Tibial artery (tissue), 4 donors: ENCODE data around the gene EHD4.

Experiments
- DNase-seq, 2 donors: peaks; one replicate each; pipeline ENCODE4 v3.0.0-alpha.2; 2019
- H3K27ac ChIP-seq, 2 donors: fragments of 200-600 bp; sonication (generic) in 1 of 2; 1 replicate in 1 of 2; 2 replicates in 1 of 2; pipeline ENCODE4 v1.5.1; 2018 to 2019; ENCODE audit warnings: mild to moderate bottlenecking in 1 of 2
- H3K27me3 ChIP-seq, 2 donors: fragments of 200-600 bp; sonication (generic) in 1 of 2; one replicate each; pipeline versions ENCODE4 v1.5.1 to v1.6.0; 2016 to 2019
- H3K36me3 ChIP-seq, 3 donors: fragments of 200-600 bp; sonication (generic) in 2 of 3; one replicate each; pipeline ENCODE4 v1.5.1; 2016 to 2019; ENCODE audit warnings: mild to moderate bottlenecking in 2 of 3
- H3K4me1 ChIP-seq, 4 donors: fragments of 200-600 bp; sonication (generic) in 2 of 4; 1 replicate in 3 of 4; 2 replicates in 1 of 4; pipeline ENCODE4 v1.5.1; 2016 to 2019
- H3K4me3 ChIP-seq, 2 donors: fragments of 200-600 bp; sonication (generic) in 1 of 2; 1 replicate in 1 of 2; 2 replicates in 1 of 2; pipeline ENCODE4 v1.5.1; 2018 to 2019; ENCODE audit warnings: mild to moderate bottlenecking in 2 of 2
- H3K9me3 ChIP-seq, 3 donors: fragments of 200-600 bp; sonication (generic) in 1 of 3; one replicate each; pipeline ENCODE4 v1.5.1; 2016 to 2019
- CTCF ChIP-seq, 2 experiments: fragments of 200-600 bp in 1 of 2; fragments of 450-650 bp in 1 of 2; IDR thresholded peaks; one replicate each; pipeline ENCODE4 v1.5.1; 2017 to 2019; ENCODE audit warnings: antibody characterized with exemption in 2 of 2, mild to moderate bottlenecking in 1 of 2, moderate library complexity in 1 of 2
- intact Hi-C: fragments of 100-400 bp; cut with DNase I; formaldehyde crosslinking; loops from one replicate; pipeline ENCODE4 v1.15.0; 2023; ENCODE audit warnings: low total_unique reads

EHD4 gene

GRCh38 chr15:41922353-41922752 lies 50.0 kb downstream of the EHD4 start:
- Histone ChIP-seq H3K27ac (no peak overlapping the region), H3K4me3 (no peak overlapping the region), H3K9me3 (no peaks in the 10 kb centered on the region), H3K4me1 (peaks cover 0 to 67% (median 53%) of the 10 kb centered on the region in 4 donors), H3K36me3 (peaks cover 0 to 17% (median 14%) of the 10 kb centered on the region in 3 donors), H3K27me3 (no peaks in the 10 kb centered on the region)
- TF ChIP-seq CTCF (IDR thresholded peaks at IDR 0.05), result no peak
- intact Hi-C loops, result no loop called here
- DNase-seq, result peak in 1 of 2 donors; percentile 31

DNA sequence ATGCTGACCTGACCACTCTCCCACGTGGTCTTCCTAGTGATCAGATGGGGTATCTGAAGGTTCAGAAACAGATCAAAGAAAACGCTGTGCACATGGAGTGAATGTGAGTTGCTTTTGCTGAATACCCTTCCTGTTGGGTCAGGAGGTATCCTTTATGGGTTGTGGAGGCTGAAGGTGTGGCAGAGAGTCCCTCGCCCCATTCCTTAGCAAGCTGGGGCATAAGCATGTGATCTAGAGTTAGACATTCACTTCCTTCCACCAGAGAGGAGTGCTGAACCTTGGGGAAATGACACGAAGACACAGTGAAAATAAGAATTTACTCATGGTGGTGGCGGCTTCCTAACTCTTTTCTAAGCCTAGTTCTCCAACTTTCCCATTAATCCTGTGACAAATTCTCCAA lies 50.7 kb downstream of the EHD4 start:
- intact Hi-C loops, result no loop called here
- Histone ChIP-seq H3K4me1 (peaks cover 0 to 67% (median 54%) of the 10 kb centered on the region in 4 donors), H3K27me3 (no peaks in the 10 kb centered on the region), H3K27ac (peak overlapping the region in 1 of 2 donors; percentile 45), H3K4me3 (no peak overlapping the region), H3K9me3 (no peaks in the 10 kb centered on the region), H3K36me3 (peaks cover 0 to 17% (median 14%) of the 10 kb centered on the region in 3 donors)
- peak in 1 of 2 donors; percentile 21 for DNase-seq
- TF ChIP-seq CTCF (IDR thresholded peaks at IDR 0.05), result no peak

- no peaks in the 10 kb centered on the region for H3K27me3 ChIP-seq
- H3K4me1 ChIP-seq, result peaks cover 0 to 67% (median 50%) of the 10 kb centered on the region in 4 donors
- peak in 1 of 2 donors; percentile 43 for DNase-seq
- peaks cover 0 to 17% (median 14%) of the 10 kb centered on the region in 3 donors for H3K36me3 ChIP-seq
- peak overlapping the region; percentile 45 to 51 for H3K27ac ChIP-seq
- intact Hi-C loops, result no loop called here
- H3K4me3 ChIP-seq, result no peak overlapping the region
- no peak for TF ChIP-seq CTCF (IDR thresholded peaks at IDR 0.05)
- H3K9me3 ChIP-seq, result no peaks in the 10 kb centered on the region
These were observed 51.2 kb downstream of the EHD4 start for GRCh38 chr15:41921167-41921566.

DNA sequence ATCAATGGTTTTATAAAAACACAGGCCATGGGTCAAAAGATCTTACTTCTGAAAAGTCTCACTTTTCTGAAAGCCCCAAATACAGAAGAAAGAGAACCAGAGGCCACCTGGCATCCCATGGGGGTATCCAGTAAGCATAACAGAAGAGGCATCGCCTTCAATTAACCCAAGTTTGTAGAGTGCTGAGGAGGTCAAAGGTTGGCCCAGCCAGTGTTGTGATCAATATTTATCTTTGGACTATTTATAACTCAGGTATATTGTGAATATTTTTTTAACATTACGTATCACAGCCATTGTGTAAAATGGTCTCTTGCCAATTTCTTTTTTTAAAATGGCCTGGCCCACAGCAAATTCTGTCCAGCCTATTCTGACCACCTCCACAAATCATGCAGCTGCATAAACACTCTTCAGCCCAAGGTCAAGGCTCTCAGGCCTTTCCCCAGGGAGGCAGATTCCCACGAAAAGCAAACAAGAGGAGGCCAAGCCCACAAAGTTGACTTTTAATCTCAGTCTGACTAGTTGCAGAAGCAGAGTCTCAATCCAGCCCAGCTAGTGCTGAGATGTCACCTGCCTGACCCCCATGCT lies 52.3 kb downstream of the EHD4 start:
- intact Hi-C loops, result no loop called here
- Histone ChIP-seq H3K9me3 (no peaks in the 10 kb centered on the region), H3K27me3 (no peaks in the 10 kb centered on the region), H3K36me3 (peaks cover 0 to 17% (median 14%) of the 10 kb centered on the region in 3 donors), H3K4me1 (peaks cover 0 to 63% (median 46%) of the 10 kb centered on the region in 4 donors), H3K27ac (peak overlapping the region; percentile 45 to 51), H3K4me3 (no peak overlapping the region)
- TF ChIP-seq CTCF (IDR thresholded peaks at IDR 0.05), result no peak
- DNase-seq, result peak in 1 of 2 donors; percentile 69

- DNase-seq, result peak in 1 of 2 donors; percentile 67
- Histone ChIP-seq H3K36me3 (peaks cover 0 to 13% (median 10%) of the 10 kb centered on the region in 3 donors), H3K4me3 (no peak overlapping the region), H3K9me3 (no peaks in the 10 kb centered on the region), H3K27me3 (no peaks in the 10 kb centered on the region), H3K27ac (peak overlapping the region; percentile 45 to 51), H3K4me1 (peaks cover 0 to 69% (median 46%) of the 10 kb centered on the region in 4 donors)
- intact Hi-C loops, result no loop called here
- TF ChIP-seq CTCF (IDR thresholded peaks at IDR 0.05), result no peak
These were observed 53.0 kb downstream of the EHD4 start for GRCh38 chr15:41919201-41919820.
